ENCODE measurements around the gene AHCYL2. TPM values are rescaled to one million over a fixed set of nuclear protein-coding genes. Genes with fewer than 3 reads are reported as not detected.

The AHCYL2 gene
- total RNA-seq, 2 donors from 2014 or later, result 30.8 to 31.4 TPM

DNA sequence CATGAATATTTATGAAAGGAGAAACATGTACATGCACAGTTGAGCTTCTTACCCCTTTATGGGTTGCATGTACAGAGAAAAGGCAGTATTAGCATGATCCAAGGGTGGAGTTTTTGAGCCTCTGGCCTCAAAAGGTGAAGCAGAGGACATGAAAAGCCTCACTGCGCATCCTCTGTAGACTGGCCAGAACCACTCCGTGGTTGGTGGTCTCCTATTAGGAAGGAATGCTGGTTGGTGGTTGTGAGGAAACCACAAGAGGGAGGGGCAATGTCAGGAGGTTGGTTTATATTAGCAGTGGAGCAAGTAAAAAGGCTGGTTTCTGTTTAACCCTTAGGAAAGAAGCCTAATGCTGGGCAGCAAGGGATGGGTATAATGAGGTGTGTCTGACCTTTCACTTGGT is 37.5 kb downstream of the AHCYL2 start:
- Mint-ChIP-seq H3K4me1 (peaks cover 26% of the 10 kb centered on the region), H3K27me3 (ENCODE audit: insufficient read depth) (no peaks in the 10 kb centered on the region), H3K36me3 (ENCODE audit: low read depth) (no peaks in the 10 kb centered on the region), H3K4me3 (no peak overlapping the region), H3K9me3 (no peaks in the 10 kb centered on the region), H3K27ac (no peak overlapping the region)
- no peak overlapping the region for H3K27ac ChIP-seq (ENCODE audit: low read depth, low read length)
- H3K36me3 ChIP-seq (ENCODE audit: control insufficient read depth, insufficient read depth, low read length), result no peaks in the 10 kb centered on the region
- no peak overlapping the region for H3K4me3 ChIP-seq (ENCODE audit: low read length)
- 93% methylated on average over 2 of the region's 2 CpGs; no CpG with 5 or more reads in 1 of the 2 experiments for WGBS, 2 experiments (ENCODE audit: insufficient coverage in 1 of 2, insufficient read length in 1 of 2)
- H3K4me1 ChIP-seq (ENCODE audit: control insufficient read depth, insufficient read depth, low read length), result peaks cover 3% of the 10 kb centered on the region
- TF ChIP-seq, protein P1, sequence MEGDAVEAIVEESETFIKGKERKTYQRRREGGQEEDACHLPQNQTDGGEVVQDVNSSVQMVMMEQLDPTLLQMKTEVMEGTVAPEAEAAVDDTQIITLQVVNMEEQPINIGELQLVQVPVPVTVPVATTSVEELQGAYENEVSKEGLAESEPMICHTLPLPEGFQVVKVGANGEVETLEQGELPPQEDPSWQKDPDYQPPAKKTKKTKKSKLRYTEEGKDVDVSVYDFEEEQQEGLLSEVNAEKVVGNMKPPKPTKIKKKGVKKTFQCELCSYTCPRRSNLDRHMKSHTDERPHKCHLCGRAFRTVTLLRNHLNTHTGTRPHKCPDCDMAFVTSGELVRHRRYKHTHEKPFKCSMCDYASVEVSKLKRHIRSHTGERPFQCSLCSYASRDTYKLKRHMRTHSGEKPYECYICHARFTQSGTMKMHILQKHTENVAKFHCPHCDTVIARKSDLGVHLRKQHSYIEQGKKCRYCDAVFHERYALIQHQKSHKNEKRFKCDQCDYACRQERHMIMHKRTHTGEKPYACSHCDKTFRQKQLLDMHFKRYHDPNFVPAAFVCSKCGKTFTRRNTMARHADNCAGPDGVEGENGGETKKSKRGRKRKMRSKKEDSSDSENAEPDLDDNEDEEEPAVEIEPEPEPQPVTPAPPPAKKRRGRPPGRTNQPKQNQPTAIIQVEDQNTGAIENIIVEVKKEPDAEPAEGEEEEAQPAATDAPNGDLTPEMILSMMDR (conservative IDR thresholded peaks at IDR 0.05), result no peak
- H3K9ac ChIP-seq (ENCODE audit: extremely low read depth, low read length, poor library complexity, severe bottlenecking), result no peak overlapping the region
- no peaks in the 10 kb centered on the region for H3K27me3 ChIP-seq (ENCODE audit: control insufficient read depth, insufficient read depth, low read length, poor library complexity, severe bottlenecking)
- DNase-seq, result no peak
- no peaks in the 10 kb centered on the region for H3K9me3 ChIP-seq (ENCODE audit: control insufficient read depth, low read length)

DNA sequence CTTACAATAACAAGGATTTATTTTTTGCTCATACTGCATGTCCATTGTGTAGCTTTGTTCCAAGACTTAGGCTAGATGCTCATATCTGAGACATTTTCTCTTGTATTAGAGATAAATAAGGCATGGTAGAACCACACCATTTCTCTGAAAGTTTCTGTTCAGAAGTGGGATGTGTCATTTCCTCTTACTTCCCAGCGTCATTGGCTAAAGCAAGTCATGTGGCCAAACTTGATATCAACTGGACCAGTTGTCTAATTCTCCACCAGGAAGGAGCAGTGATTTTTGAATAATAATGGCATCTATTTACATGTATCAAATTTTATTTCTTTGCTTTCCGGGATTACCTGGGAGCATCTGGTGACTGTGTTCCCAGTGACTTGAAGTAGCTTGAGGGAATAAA is 38.3 kb downstream of the AHCYL2 start:
- Histone ChIP-seq H3K27ac (ENCODE audit: low read depth, low read length) (no peak overlapping the region), H3K4me3 (ENCODE audit: low read length) (no peak overlapping the region), H3K27me3 (ENCODE audit: control insufficient read depth, insufficient read depth, low read length, poor library complexity, severe bottlenecking) (no peaks in the 10 kb centered on the region), H3K9me3 (ENCODE audit: control insufficient read depth, low read length) (no peaks in the 10 kb centered on the region), H3K9ac (ENCODE audit: extremely low read depth, low read length, poor library complexity, severe bottlenecking) (no peak overlapping the region), H3K4me1 (ENCODE audit: control insufficient read depth, insufficient read depth, low read length) (peaks cover 3% of the 10 kb centered on the region), H3K36me3 (ENCODE audit: control insufficient read depth, insufficient read depth, low read length) (no peaks in the 10 kb centered on the region)
- H3K27me3 Mint-ChIP-seq (ENCODE audit: insufficient read depth), result no peaks in the 10 kb centered on the region
- no peak overlapping the region for H3K27ac Mint-ChIP-seq
- TF ChIP-seq, protein P1 (conservative IDR thresholded peaks at IDR 0.05), result no peak
- no peak overlapping the region for H3K4me3 Mint-ChIP-seq
- WGBS, 2 experiments (ENCODE audit: insufficient coverage in 1 of 2, insufficient read length in 1 of 2), result 96 to 100% methylated on average over 1 to 2 of the region's 2 CpGs
- no peaks in the 10 kb centered on the region for H3K36me3 Mint-ChIP-seq (ENCODE audit: low read depth)
- peaks cover 21% of the 10 kb centered on the region for H3K4me1 Mint-ChIP-seq
- no peak for DNase-seq
- H3K9me3 Mint-ChIP-seq, result no peaks in the 10 kb centered on the region

DNA sequence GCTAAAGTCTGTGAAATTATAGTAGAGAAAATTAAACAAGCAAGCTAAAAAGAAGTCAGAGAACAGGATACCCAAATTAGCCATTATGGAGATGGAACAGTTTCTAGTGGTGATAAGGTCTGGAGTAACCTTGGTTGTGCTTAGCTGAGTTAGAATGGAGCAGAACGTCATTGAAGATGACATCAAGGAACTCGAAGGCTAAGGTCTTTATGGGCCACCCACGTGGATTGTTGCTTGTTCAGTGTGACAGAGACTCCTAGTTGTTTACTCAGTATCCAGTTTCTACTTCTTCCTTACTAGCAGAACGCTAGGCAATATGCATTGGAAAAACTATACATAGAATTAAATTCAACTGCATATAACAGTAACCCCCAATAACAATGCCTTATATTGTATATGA is 39.7 kb downstream of the AHCYL2 start:
- WGBS, 2 experiments (ENCODE audit: insufficient coverage in 1 of 2, insufficient read length in 1 of 2), result 71 to 93% methylated on average over 1 to 4 of the region's 4 CpGs

More for the DNA sequence above, 39.7 kb downstream of the AHCYL2 start:
- Mint-ChIP-seq H3K27ac (no peak overlapping the region), H3K4me3 (no peak overlapping the region), H3K9me3 (no peaks in the 10 kb centered on the region), H3K27me3 (ENCODE audit: insufficient read depth) (no peaks in the 10 kb centered on the region), H3K36me3 (ENCODE audit: low read depth) (no peaks in the 10 kb centered on the region), H3K4me1 (peaks cover 10% of the 10 kb centered on the region)
- Histone ChIP-seq H3K27me3 (ENCODE audit: control insufficient read depth, insufficient read depth, low read length, poor library complexity, severe bottlenecking) (no peaks in the 10 kb centered on the region), H3K27ac (ENCODE audit: low read depth, low read length) (no peak overlapping the region), H3K9me3 (ENCODE audit: control insufficient read depth, low read length) (no peaks in the 10 kb centered on the region), H3K36me3 (ENCODE audit: control insufficient read depth, insufficient read depth, low read length) (no peaks in the 10 kb centered on the region), H3K4me1 (ENCODE audit: control insufficient read depth, insufficient read depth, low read length) (peaks cover under 1% of the 10 kb centered on the region), H3K9ac (ENCODE audit: extremely low read depth, low read length, poor library complexity, severe bottlenecking) (no peak overlapping the region), H3K4me3 (ENCODE audit: low read length) (no peak overlapping the region)
- DNase-seq, result no peak
- TF ChIP-seq, protein P1 (conservative IDR thresholded peaks at IDR 0.05), result no peak

All from endodermal cell (in vitro differentiated cells).